ENCODE data around the gene RASEF. TPM values are rescaled to one million over a fixed set of nuclear protein-coding genes. Genes with fewer than 3 reads are reported as not detected.
"Not testable (repeated sequence)": the region's sequence is repeated elsewhere in the genome, so short reads cannot be mapped to it uniquely, and the experiment has no call there.

The RASEF gene
- under 1 TPM in 1 of 3 donors, not detected in 2; 0.05 TPM for total RNA-seq

GRCh38 chr9:83062651-83063527 is at the start of gene RASEF:
Gene RASEF (minus strand): TSS chr9:83063142. CDS start chr9:83062867, 275 bp downstream.
- H3K9me3 Mint-ChIP-seq, result no peaks in the 10 kb centered on the region
- no peak for DNase-seq

DNA sequence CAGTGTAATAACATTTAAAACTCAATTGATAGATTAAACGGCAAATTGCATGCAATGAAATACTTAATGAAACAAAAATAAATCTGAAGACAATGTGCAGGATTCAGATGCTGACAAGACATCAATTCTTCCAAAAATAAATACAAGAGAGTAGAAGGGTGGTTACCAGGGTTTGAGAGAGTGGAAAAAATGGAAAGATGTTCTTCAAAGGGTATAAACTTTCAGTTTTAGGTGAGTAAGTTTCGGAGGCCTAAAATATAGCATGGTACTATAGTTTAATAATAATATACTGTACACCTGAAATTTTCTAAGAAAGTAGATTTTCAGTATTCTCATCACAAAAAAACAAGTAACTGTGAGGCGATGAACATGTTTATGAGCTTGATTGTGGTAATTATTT is 48.2 kb upstream of the RASEF start:
- Mint-ChIP-seq H3K27me3 (ENCODE audit: low read depth) (no peaks in the 10 kb centered on the region), H3K9me3 (peaks cover 23% of the 10 kb centered on the region), H3K4me1 (ENCODE audit: low read depth) (no peaks in the 10 kb centered on the region), H3K36me3 (ENCODE audit: insufficient read depth) (no peaks in the 10 kb centered on the region), H3K4me3 (no peak overlapping the region)
- ATAC-seq (no peak), DNase-seq (no peak)

More at GRCh38 chr9:83062651-83063527, at the start of gene RASEF:
- Mint-ChIP-seq H3K36me3 (ENCODE audit: insufficient read depth) (no peaks in the 10 kb centered on the region), H3K27me3 (ENCODE audit: low read depth) (peaks cover 35% of the 10 kb centered on the region), H3K4me3 (no peak within 1 kb of the TSS), H3K4me1 (ENCODE audit: low read depth) (no peaks in the 10 kb centered on the region)
- peak in 1 of 2 donors; percentile 40 for ATAC-seq

DNA sequence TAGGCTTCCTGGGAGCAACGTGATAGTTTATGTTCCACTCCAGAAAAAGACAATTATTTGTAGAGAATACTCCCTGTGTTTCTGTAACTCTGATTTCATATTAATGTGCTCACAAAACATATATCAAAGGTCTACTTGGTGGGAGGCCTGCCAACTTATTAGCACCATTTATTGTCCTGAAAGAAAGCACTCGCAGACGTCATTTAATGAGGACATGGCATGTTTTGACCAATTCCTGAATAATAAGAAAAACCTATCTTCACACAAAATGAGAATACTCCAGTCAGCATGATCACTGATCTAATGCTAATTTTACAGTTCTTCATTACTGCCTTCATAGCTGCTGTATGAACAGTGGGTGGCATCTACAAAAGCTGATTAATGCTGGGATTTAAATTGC is 46.4 kb upstream of the RASEF start:
- Mint-ChIP-seq H3K27me3 (ENCODE audit: low read depth) (no peaks in the 10 kb centered on the region), H3K4me3 (no peak overlapping the region), H3K4me1 (ENCODE audit: low read depth) (no peaks in the 10 kb centered on the region), H3K36me3 (ENCODE audit: insufficient read depth) (no peaks in the 10 kb centered on the region), H3K9me3 (peaks cover 18% of the 10 kb centered on the region)
- ATAC-seq, result no peak
- DNase-seq, result no peak

DNA sequence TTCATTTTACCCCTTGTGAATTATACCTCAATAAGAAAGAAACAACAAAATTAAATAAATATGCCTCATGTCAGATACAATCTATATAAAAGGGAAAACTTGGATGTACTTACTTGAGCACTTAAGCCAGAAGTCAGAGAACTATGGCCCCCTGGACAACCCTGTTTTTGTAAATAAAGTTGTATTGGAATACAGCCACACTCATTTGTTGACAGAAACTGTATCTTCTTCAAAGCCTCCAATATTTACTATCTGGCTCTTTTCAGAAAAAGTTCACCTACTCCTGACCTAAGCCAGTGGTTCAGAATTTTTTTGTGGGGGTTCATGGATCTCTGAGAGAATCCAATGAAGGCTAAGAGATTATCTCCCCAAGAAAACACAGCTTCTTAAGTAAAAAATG is 45.3 kb upstream of the RASEF start:
- Mint-ChIP-seq H3K27me3 (ENCODE audit: low read depth) (no peaks in the 10 kb centered on the region), H3K36me3 (ENCODE audit: insufficient read depth) (no peaks in the 10 kb centered on the region), H3K4me3 (no peak overlapping the region), H3K4me1 (ENCODE audit: low read depth) (no peaks in the 10 kb centered on the region), H3K9me3 (peaks cover 7% of the 10 kb centered on the region)
- ATAC-seq (no peak), DNase-seq (no peak)

- Mint-ChIP-seq H3K36me3 (ENCODE audit: insufficient read depth) (no peaks in the 10 kb centered on the region), H3K9me3 (peaks cover 5% of the 10 kb centered on the region)
- ATAC-seq, result no peak
Measured at GRCh38 chr9:83106772-83107171, 43.8 kb upstream of the RASEF start.

DNA sequence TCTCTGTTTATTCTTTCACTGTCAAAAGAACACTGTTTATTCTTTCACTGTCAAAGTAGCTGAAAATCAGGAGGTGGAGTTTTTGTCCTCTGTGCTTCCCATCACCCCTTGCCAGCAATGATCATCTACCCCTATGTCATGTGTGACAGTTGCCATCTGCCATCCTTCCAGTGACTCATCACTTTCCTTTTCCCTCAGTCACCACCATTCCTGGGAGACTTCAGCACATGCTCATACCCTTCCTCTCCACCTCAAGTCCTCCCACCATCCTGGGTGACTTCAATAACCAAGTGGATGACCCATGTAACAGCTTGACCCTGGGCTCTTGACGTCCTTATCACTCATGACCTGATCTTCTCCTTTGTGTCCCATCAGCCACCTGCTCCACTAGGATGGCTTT is 43.3 kb upstream of the RASEF start:
- H3K36me3 Mint-ChIP-seq (ENCODE audit: insufficient read depth), result no peaks in the 10 kb centered on the region

More at GRCh38 chr9:83106772-83107171, 43.8 kb upstream of the RASEF start:
- no peaks in the 10 kb centered on the region for H3K27me3 Mint-ChIP-seq (ENCODE audit: low read depth)
- H3K4me3 Mint-ChIP-seq, result no peak overlapping the region
- H3K4me1 Mint-ChIP-seq (ENCODE audit: low read depth), result no peaks in the 10 kb centered on the region
- DNase-seq, result no peak

DNA sequence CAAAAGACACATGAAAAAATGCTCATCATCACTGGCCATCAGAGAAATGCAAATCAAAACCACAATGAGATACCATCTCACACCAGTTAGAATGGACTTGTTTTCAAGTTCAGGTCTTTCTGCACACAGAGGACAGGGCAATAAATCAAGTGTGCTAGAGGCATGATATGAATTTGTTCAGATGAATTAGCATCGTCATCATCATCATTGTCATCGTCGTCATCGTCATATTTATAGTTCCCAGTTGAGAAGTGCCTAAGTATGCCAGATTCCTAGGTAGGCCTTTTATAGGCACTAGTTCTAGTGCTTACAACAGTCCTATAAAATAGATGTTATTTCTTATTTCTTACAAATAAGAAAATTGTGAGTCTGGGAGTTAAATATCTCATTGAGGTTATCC is 34.7 kb upstream of the RASEF start:
- Mint-ChIP-seq H3K4me1 (ENCODE audit: low read depth) (no peaks in the 10 kb centered on the region), H3K4me3 (no peak overlapping the region), H3K27me3 (ENCODE audit: low read depth) (no peaks in the 10 kb centered on the region), H3K9me3 (no peaks in the 10 kb centered on the region), H3K36me3 (ENCODE audit: insufficient read depth) (no peaks in the 10 kb centered on the region)
- DNase-seq (no peak), ATAC-seq (no peak)

More for the DNA sequence above, 43.3 kb upstream of the RASEF start:
- Mint-ChIP-seq H3K27me3 (ENCODE audit: low read depth) (no peaks in the 10 kb centered on the region), H3K9me3 (peaks cover 5% of the 10 kb centered on the region), H3K4me3 (no peak overlapping the region), H3K4me1 (ENCODE audit: low read depth) (no peaks in the 10 kb centered on the region)
- DNase-seq (no peak), ATAC-seq (no peak)

- H3K4me3 Mint-ChIP-seq; H3K36me3 Mint-ChIP-seq (ENCODE audit: insufficient read depth); H3K4me1 Mint-ChIP-seq (ENCODE audit: low read depth); ATAC-seq; H3K27me3 Mint-ChIP-seq (ENCODE audit: low read depth); DNase-seq; H3K9me3 Mint-ChIP-seq: not testable (repeated sequence)
Measured at GRCh38 chr9:83093311-83093710, 30.4 kb upstream of the RASEF start.

DNA sequence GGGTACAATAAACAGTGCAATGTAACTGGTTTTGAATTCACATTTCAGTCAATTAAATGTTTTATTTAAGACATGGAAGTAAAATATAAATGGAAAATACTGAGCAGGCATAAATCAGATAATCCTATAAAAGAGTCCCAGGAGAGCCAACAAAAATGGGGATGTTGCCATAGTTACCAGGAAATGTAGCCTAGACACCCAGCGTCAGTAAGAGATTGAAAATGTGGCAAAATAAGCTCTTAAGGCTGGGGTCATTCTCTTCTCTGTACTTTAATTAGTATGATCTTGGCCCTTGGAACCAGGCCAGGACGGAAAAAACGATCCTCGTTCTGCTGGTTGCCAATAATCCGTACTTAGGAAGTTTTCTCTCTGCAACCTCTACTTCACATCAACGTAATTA is 18.9 kb upstream of the RASEF start:
- H3K9me3 Mint-ChIP-seq, result no peaks in the 10 kb centered on the region
- H3K4me1 Mint-ChIP-seq (ENCODE audit: low read depth), result no peaks in the 10 kb centered on the region
- ATAC-seq, result no peak
- H3K4me3 Mint-ChIP-seq, result no peak overlapping the region
- H3K27me3 Mint-ChIP-seq (ENCODE audit: low read depth), result no peaks in the 10 kb centered on the region
- no peak for DNase-seq
- no peaks in the 10 kb centered on the region for H3K36me3 Mint-ChIP-seq (ENCODE audit: insufficient read depth)

DNA sequence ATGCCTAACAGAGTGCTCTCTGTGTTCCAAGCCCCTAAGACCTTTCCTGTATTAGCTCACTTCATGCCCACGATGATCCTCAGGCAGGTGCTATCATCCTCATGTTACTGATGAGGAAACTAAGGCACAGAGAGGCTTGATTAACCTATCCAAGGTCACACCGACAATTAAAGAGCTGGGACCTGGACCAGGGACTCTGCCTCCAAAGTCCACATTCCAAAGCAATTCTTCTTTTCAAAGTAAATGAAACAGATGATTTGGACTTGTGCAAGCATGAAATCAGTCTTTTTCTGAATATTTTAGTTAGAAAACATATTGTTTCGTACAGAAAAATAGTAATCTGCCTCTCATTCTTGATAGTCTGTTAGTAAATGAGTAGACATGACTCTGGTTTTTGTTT is 18.1 kb upstream of the RASEF start:
- no peaks in the 10 kb centered on the region for H3K9me3 Mint-ChIP-seq
- H3K36me3 Mint-ChIP-seq (ENCODE audit: insufficient read depth), result no peaks in the 10 kb centered on the region
- H3K4me1 Mint-ChIP-seq (ENCODE audit: low read depth), result no peaks in the 10 kb centered on the region
- ATAC-seq (no peak), DNase-seq (no peak)
- H3K27me3 Mint-ChIP-seq (ENCODE audit: low read depth), result no peaks in the 10 kb centered on the region
- no peak overlapping the region for H3K4me3 Mint-ChIP-seq

- H3K9me3 Mint-ChIP-seq; ATAC-seq; H3K4me1 Mint-ChIP-seq (ENCODE audit: low read depth); DNase-seq; H3K4me3 Mint-ChIP-seq; H3K27me3 Mint-ChIP-seq (ENCODE audit: low read depth); H3K36me3 Mint-ChIP-seq (ENCODE audit: insufficient read depth): not testable (repeated sequence)
Measured at GRCh38 chr9:83075932-83076331, 13.0 kb upstream of the RASEF start.

GRCh38 chr9:83072498-83072897 is 9.6 kb upstream of the RASEF start:
- not testable (repeated sequence) for H3K4me3 Mint-ChIP-seq; DNase-seq; ATAC-seq; H3K36me3 Mint-ChIP-seq (ENCODE audit: insufficient read depth); H3K4me1 Mint-ChIP-seq (ENCODE audit: low read depth); H3K9me3 Mint-ChIP-seq; H3K27me3 Mint-ChIP-seq (ENCODE audit: low read depth)

DNA sequence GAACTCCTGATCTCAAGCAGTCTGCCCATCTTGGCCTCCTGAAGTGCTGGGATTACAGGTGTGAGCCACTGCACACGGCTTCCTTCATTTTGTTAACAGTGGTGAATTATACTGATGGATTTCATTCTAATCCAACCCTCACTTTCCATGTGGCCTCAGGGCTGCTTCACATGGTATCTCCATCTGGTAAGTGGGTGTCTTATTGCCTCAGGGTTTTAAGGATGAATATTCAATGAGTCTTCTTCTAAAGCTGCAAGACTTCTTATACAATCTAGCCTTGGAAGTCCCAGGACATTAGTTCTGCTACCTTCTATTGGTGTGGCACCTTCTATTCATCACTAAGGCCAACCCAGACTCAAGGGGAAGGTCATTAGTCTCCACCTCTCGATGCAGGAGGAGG is 8.7 kb upstream of the RASEF start:
- Mint-ChIP-seq H3K4me1 (ENCODE audit: low read depth) (no peaks in the 10 kb centered on the region), H3K36me3 (ENCODE audit: insufficient read depth) (no peaks in the 10 kb centered on the region), H3K27me3 (ENCODE audit: low read depth) (peaks cover 2% of the 10 kb centered on the region), H3K9me3 (no peaks in the 10 kb centered on the region), H3K4me3 (no peak overlapping the region)
- DNase-seq (no peak), ATAC-seq (no peak)

DNA sequence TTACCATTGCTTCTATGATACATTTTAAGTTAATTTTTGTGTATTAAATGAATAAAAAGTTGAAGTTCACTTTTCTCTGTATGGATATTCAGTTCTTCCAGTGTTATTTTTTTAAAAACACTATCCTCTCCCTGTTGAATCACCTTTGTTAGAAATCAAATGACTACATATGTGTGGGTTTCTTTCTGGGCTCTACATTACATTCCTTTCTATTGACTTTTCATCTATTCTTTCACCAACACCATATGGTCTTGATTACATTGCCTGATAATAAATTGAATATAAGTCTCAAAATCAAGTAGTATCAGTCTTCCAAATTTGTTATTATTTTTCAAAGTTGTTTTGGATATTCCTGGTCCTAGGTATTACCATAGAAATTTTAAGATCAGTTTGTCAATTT is 7.3 kb upstream of the RASEF start:
- H3K36me3 Mint-ChIP-seq (ENCODE audit: insufficient read depth), result no peaks in the 10 kb centered on the region

GRCh38 chr9:83069651-83070050 is 6.7 kb upstream of the RASEF start:
- Mint-ChIP-seq H3K4me1 (ENCODE audit: low read depth) (no peaks in the 10 kb centered on the region), H3K4me3 (no peak overlapping the region), H3K36me3 (ENCODE audit: insufficient read depth) (no peaks in the 10 kb centered on the region), H3K27me3 (ENCODE audit: low read depth) (peaks cover 2% of the 10 kb centered on the region), H3K9me3 (no peaks in the 10 kb centered on the region)
- ATAC-seq (no peak), DNase-seq (no peak)

More for the DNA sequence above, 7.3 kb upstream of the RASEF start:
- H3K4me3 Mint-ChIP-seq, result no peak overlapping the region
- no peak for DNase-seq
- no peaks in the 10 kb centered on the region for H3K4me1 Mint-ChIP-seq (ENCODE audit: low read depth)
- H3K9me3 Mint-ChIP-seq, result no peaks in the 10 kb centered on the region
- no peak for ATAC-seq
- H3K27me3 Mint-ChIP-seq (ENCODE audit: low read depth), result peaks cover 2% of the 10 kb centered on the region
